GM23248 (cell line): Measurements from ENCODE around the gene NCEH1.

Experiments used
- EZH2 ChIP-seq: fragments of 200-600 bp; sonication (generic); IDR thresholded peaks from 2 replicates; pipeline ENCODE4 v1.6.1; 2018; ENCODE audit warnings: antibody characterized with exemption, mild to moderate bottlenecking; ENCODE audit not compliant: insufficient read depth, poor library complexity, severe bottlenecking
- EZH2phosphoT487 ChIP-seq: fragments of 200-600 bp; sonication (generic); IDR thresholded peaks from 2 replicates; pipeline ENCODE4 v1.6.1; 2018; ENCODE audit warnings: antibody characterized with exemption, moderate library complexity, mild to moderate bottlenecking, low read depth; ENCODE audit not compliant: insufficient read depth

GRCh38 chr3:172726380-172726779, 15.5 kb upstream of the NCEH1 start:
- TF ChIP-seq EZH2phosphoT487 (no peak), EZH2 (no peak)
